GM21515 (cell line): ENCODE measurements around the gene TBC1D3L.
"Not testable (repeated sequence)": the region's sequence is repeated elsewhere in the genome, so short reads cannot be mapped to it uniquely, and the experiment has no call there.

Experiments
- ATAC-seq: cut with Tn5 transposase; IDR thresholded peaks from one replicate; pipeline ENCODE4 v1.9.1; 2021; ENCODE audit not compliant: unreplicated experiment

The TBC1D3L gene

DNA sequence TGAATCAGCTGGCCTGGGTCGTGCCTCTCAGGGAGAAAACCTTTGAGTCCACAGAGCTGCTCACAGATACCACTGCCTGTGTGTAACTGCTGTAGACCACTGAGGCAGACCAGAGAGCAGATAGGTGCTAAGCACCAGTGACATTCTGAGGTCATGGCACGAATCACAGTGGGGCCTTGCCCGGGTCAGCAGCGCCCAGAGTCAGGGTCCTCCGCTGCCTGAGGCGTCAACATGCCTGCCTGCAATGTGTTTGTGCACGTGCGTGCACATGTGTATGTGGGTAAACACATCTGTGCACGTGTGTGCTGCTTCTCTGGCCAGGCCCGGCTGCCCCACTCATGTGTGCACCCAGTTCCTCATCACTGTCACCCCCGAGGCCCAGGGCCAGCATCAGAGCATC is at the start of gene TBC1D3L:
Gene TBC1D3L, minus strand, starts transcription at position 101 of the 400 bp plus-strand sequence. CDS start 1,540 bp downstream, outside the sequence.
- ATAC-seq, result not testable (repeated sequence)

DNA sequence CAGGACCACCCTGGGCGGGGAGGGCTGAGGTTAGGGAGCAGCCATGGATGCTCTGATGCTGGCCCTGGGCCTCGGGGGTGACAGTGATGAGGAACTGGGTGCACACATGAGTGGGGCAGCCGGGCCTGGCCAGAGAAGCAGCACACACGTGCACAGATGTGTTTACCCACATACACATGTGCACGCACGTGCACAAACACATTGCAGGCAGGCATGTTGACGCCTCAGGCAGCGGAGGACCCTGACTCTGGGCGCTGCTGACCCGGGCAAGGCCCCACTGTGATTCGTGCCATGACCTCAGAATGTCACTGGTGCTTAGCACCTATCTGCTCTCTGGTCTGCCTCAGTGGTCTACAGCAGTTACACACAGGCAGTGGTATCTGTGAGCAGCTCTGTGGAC is 14.8 kb upstream of the TBC1D3L start, which contains the start of gene TBC1D3D:
Gene TBC1D3D, plus strand, starts transcription at position 301 of the 400 bp plus-strand sequence. CDS start 1,585 bp downstream, outside the sequence.
- not testable (repeated sequence) for ATAC-seq
